MM.1S (cell line): ENCODE measurements around the gene CASZ1.

Experiments
- EZH2 ChIP-seq: fragments of 300-600 bp; sonication (generic); optimal IDR thresholded peaks from 2 replicates; pipeline ENCODE3; 2017; ENCODE audit warnings: low read depth, mild to moderate bottlenecking, antibody characterized with exemption, low read length, mixed read lengths
- TF ChIP-seq, protein P1 (sequence below): fragments of 300-600 bp; sonication (generic); IDR thresholded peaks from 2 replicates; pipeline ENCODE4 v1.5.1; 2016; ENCODE audit warnings: antibody characterized with exemption, low read length, mixed read lengths

DNA sequence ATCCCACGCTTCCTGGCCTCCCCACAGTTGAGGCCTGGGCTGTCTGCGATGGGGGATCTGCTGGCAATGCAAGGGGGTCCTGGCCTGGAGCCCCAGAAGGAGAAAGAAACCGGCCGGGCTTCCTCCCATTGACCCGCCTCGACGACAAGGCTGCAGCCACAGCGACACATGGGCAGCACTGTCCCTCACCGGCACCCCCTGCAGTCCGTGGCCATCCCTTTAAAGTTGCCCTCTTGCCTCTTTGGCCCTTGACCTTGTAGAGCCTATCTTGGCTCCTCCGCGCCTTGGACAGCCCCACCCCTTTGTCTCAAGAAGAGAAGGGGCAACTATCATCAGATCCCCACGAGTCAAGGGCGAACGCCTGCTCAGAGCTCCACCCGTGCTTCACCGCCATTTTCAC lies 106.0 kb downstream of the CASZ1 start:
- TF ChIP-seq, protein P1, sequence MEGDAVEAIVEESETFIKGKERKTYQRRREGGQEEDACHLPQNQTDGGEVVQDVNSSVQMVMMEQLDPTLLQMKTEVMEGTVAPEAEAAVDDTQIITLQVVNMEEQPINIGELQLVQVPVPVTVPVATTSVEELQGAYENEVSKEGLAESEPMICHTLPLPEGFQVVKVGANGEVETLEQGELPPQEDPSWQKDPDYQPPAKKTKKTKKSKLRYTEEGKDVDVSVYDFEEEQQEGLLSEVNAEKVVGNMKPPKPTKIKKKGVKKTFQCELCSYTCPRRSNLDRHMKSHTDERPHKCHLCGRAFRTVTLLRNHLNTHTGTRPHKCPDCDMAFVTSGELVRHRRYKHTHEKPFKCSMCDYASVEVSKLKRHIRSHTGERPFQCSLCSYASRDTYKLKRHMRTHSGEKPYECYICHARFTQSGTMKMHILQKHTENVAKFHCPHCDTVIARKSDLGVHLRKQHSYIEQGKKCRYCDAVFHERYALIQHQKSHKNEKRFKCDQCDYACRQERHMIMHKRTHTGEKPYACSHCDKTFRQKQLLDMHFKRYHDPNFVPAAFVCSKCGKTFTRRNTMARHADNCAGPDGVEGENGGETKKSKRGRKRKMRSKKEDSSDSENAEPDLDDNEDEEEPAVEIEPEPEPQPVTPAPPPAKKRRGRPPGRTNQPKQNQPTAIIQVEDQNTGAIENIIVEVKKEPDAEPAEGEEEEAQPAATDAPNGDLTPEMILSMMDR, result peak; percentile 20
- no peak for TF ChIP-seq EZH2
